IMR-90 (cell line): Measurements from ENCODE around the gene NBEAL1. TPM values are rescaled to one million over a fixed set of nuclear protein-coding genes. Genes with fewer than 3 reads are reported as not detected.

Experiments
- ATAC-seq: fragments of 200-7000 bp; cut with Tn5 transposase; 2 replicates; pipeline ENCODE4 v1.9.1; 2020; ENCODE audit warnings: low read depth, mild to moderate bottlenecking, moderate library complexity
- BruUV-seq: library from RNA; stranded (reverse); fragments of 400-500 nt; replicated peaks from 2 replicates; lab custom pipeline; 2021; lab: Mats Ljungman, UMichigan
- CTCF ChIA-PET: fragments of 300-600 bp; formaldehyde crosslinking; extraction: SDS; loops from one replicate; lab custom pipeline; 2021; ENCODE audit warnings: antibody characterized with exemption; lab: Yijun Ruan, JAX
- POLR2A ChIA-PET: fragments of 300-600 bp; sonication (Branson Sonifier 250); formaldehyde crosslinking; loops from one replicate; lab custom pipeline; 2022; ENCODE audit warnings: antibody characterized with exemption; ENCODE audit not compliant: unreplicated experiment; lab: Charles Lee
- DNase-seq: peaks from one replicate; pipeline ENCODE4 v3.0.0; 2013
- H2AFZ ChIP-seq: replicated peaks from 2 replicates; pipeline ENCODE3; 2013; ENCODE audit warnings: low read length, mild to moderate bottlenecking; ENCODE audit not compliant: poor library complexity
- H2AK5ac ChIP-seq: 2 replicates; pipeline ENCODE4 v1.6.1; 2013; ENCODE audit warnings: low read depth, low read length, inconsistent platforms
- H2AK9ac ChIP-seq: replicated peaks from 2 replicates; pipeline ENCODE3; 2013; ENCODE audit warnings: mild to moderate bottlenecking, low read depth, low read length, moderate library complexity; ENCODE audit not compliant: poor library complexity
- H2BK120ac ChIP-seq: 2 replicates; pipeline ENCODE4 v1.6.1; 2013; ENCODE audit warnings: low read depth, low read length, inconsistent platforms
- H2BK15ac ChIP-seq: 3 replicates; pipeline ENCODE4 v1.6.1; 2013; ENCODE audit warnings: low read depth, low read length, inconsistent platforms
- H2BK20ac ChIP-seq: 2 replicates; pipeline ENCODE4 v1.6.1; 2013; ENCODE audit warnings: low read depth, mild to moderate bottlenecking, inconsistent platforms, low read length, moderate library complexity
- H2BK5ac ChIP-seq: 2 replicates; pipeline ENCODE4 v1.6.1; 2013; ENCODE audit warnings: mild to moderate bottlenecking, low read depth, low read length, inconsistent platforms; ENCODE audit not compliant: poor library complexity, severe bottlenecking
- H3K14ac ChIP-seq: replicated peaks from 2 replicates; pipeline ENCODE4 v1.6.1; 2013; ENCODE audit warnings: low read depth, low read length, inconsistent platforms
- H3K18ac ChIP-seq: 2 replicates; pipeline ENCODE4 v1.6.1; 2013; ENCODE audit warnings: low read depth, low read length, control low read depth
- H3K23ac ChIP-seq: 2 replicates; pipeline ENCODE4 v1.6.1; 2013; ENCODE audit warnings: low read depth, low read length, inconsistent platforms
- H3K27ac ChIP-seq: 2 replicates; pipeline ENCODE4 v1.5.1; 2013; ENCODE audit warnings: mild to moderate bottlenecking, control low read depth, low read length; ENCODE audit not compliant: insufficient read depth
- H3K27me3 ChIP-seq: 2 replicates; pipeline ENCODE4 v1.6.1; 2013; ENCODE audit warnings: low read length; ENCODE audit not compliant: control insufficient read depth, insufficient read depth
- H3K36me3 ChIP-seq: 2 replicates; pipeline ENCODE4 v1.6.1; 2013; ENCODE audit warnings: low read length, mixed read lengths; ENCODE audit not compliant: control insufficient read depth, insufficient read depth
- H3K4ac ChIP-seq: 2 replicates; pipeline ENCODE4 v1.6.1; 2013; ENCODE audit warnings: low read depth, low read length, inconsistent platforms
- H3K4me1 ChIP-seq: 2 replicates; pipeline ENCODE4 v1.6.1; 2013; ENCODE audit warnings: low read length, mixed read lengths; ENCODE audit not compliant: control insufficient read depth, insufficient read depth
- H3K4me2 ChIP-seq: 2 replicates; pipeline ENCODE4 v1.6.1; 2013; ENCODE audit warnings: low read depth, mild to moderate bottlenecking, control low read depth, low read length, moderate library complexity
- H3K4me3 ChIP-seq: 2 replicates; pipeline ENCODE4 v1.5.1; 2013; ENCODE audit warnings: low read depth, mild to moderate bottlenecking, control low read depth, low read length, moderate library complexity; ENCODE audit not compliant: insufficient read depth
- H3K56ac ChIP-seq: 2 replicates; pipeline ENCODE4 v1.6.1; 2013; ENCODE audit warnings: low read length, inconsistent platforms; ENCODE audit not compliant: insufficient read depth; ENCODE audit errors: extremely low read depth
- H3K79me1 ChIP-seq, 2 experiments: 2 replicates each; pipeline ENCODE4 v1.6.1; 2013; ENCODE audit warnings: low read length in 2 of 2, inconsistent platforms in 1 of 2, low read depth in 1 of 2
- H3K9ac ChIP-seq: 2 replicates; pipeline ENCODE4 v1.6.1; 2013; ENCODE audit warnings: low read depth, low read length, control low read depth
- H3K9me1 ChIP-seq: 2 replicates; pipeline ENCODE4 v1.6.1; 2013; ENCODE audit warnings: low read length, inconsistent platforms; ENCODE audit not compliant: insufficient read depth
- H3K9me3 ChIP-seq: 2 replicates; pipeline ENCODE4 v1.6.1; 2013; ENCODE audit warnings: low read length; ENCODE audit not compliant: control insufficient read depth, insufficient read depth
- H4K20me1 ChIP-seq: 2 replicates; pipeline ENCODE4 v1.6.1; 2013; ENCODE audit warnings: low read length, inconsistent platforms; ENCODE audit not compliant: insufficient read depth
- H4K5ac ChIP-seq: 2 replicates; pipeline ENCODE4 v1.6.1; 2013; ENCODE audit warnings: mild to moderate bottlenecking, low read depth, low read length, control low read depth
- H4K8ac ChIP-seq, 2 experiments: 2 replicates each; pipeline ENCODE4 v1.6.1; 2013; ENCODE audit warnings: low read depth in 2 of 2, low read length in 2 of 2, control low read depth in 1 of 2, inconsistent platforms in 1 of 2
- H4K91ac ChIP-seq: 2 replicates; pipeline ENCODE4 v1.6.1; 2013; ENCODE audit warnings: low read depth, low read length, inconsistent platforms; ENCODE audit not compliant: insufficient read depth
- BHLHE40 ChIP-seq: fragments of 150-350 bp; IDR thresholded peaks from 2 replicates; pipeline ENCODE4 v1.6.1; 2016; ENCODE audit warnings: mild to moderate bottlenecking, low read depth, low read length
- CEBPB ChIP-seq: IDR thresholded peaks from 2 replicates; pipeline ENCODE4 v1.6.1; 2012; ENCODE audit warnings: low read depth, low read length, improper control_type of control experiment
- FOS ChIP-seq: fragments of 150-350 bp; IDR thresholded peaks from 2 replicates; pipeline ENCODE4 v1.6.1; 2016; ENCODE audit warnings: low read depth, low read length
- MAFK ChIP-seq: IDR thresholded peaks from 2 replicates; pipeline ENCODE4 v1.6.1; 2012; ENCODE audit warnings: low read depth, low read length, improper control_type of control experiment
- MAZ ChIP-seq: IDR thresholded peaks from 2 replicates; pipeline ENCODE4 v1.6.1; 2012; ENCODE audit warnings: low read depth, mild to moderate bottlenecking, low read length, improper control_type of control experiment, moderate library complexity, borderline replicate concordance
- NFE2L2 ChIP-seq: fragments of 150-350 bp; IDR thresholded peaks from 2 replicates; pipeline ENCODE4 v1.6.1; 2016; ENCODE audit warnings: low read depth, mild to moderate bottlenecking, low read length
- RAD21 ChIP-seq: IDR thresholded peaks from 2 replicates; pipeline ENCODE4 v1.6.1; 2012; ENCODE audit warnings: low read length, improper control_type of control experiment
- RFX5 ChIP-seq: IDR thresholded peaks from 2 replicates; pipeline ENCODE4 v1.8.0; 2012; ENCODE audit warnings: low read depth, mild to moderate bottlenecking, low read length, moderate library complexity
- SMC3 ChIP-seq: fragments of 150-350 bp; IDR thresholded peaks from 2 replicates; pipeline ENCODE4 v1.6.1; 2016; ENCODE audit warnings: low read depth, mild to moderate bottlenecking, antibody characterized with exemption, low read length, moderate library complexity
- WGBS, 2 experiments: methylation state at CpG; one replicate each; pipeline versions ENCODE4 v1.1.5 to v1.1.7; 2013; ENCODE audit warnings: missing lambda C conversion rate in 2 of 2; ENCODE audit not compliant: insufficient read length in 1 of 2; ENCODE audit errors: extremely low coverage in 2 of 2; 5-methylcytosine and 5-hydroxymethylcytosine counted together
- dilution Hi-C: fragments of 300-500 bp; cut with HindIII; formaldehyde crosslinking; loops from one replicate; pipeline ENCODE4 v1.14.3; 2018; ENCODE audit warnings: low sequenced_read_pairs; ENCODE audit not compliant: unreplicated experiment
- in situ Hi-C: fragments of 300-500 bp; cut with MboI; formaldehyde crosslinking; loops from 3 replicates; pipeline ENCODE4 v1.14.3; 2019; ENCODE audit warnings: low sequenced_read_pairs, inconsistent platforms, mixed read lengths
- intact Hi-C: fragments of 100-400 bp; cut with micrococcal nuclease; formaldehyde crosslinking; loops from 2 replicates; pipeline ENCODE4 v1.10.0; 2022
- polyA plus RNA-seq, 3 experiments: library from polyadenylated mRNA; depleted of rRNA; stranded (reverse); fragments of >200 nt; gene quantifications; 2 replicates each; pipeline ENCODE4 v1.2.3, GENCODE V29; 2012; ENCODE audit warnings: low replicate concordance in 1 of 3
- total RNA-seq: library from RNA; depleted of rRNA; stranded (reverse); fragments of >200 nt; gene quantifications from 2 replicates; pipeline ENCODE4 v1.2.3, GENCODE V29; 2012
- TF ChIP-seq, protein P1 (sequence below): fragments of 150-350 bp; IDR thresholded peaks from 2 replicates; pipeline ENCODE4 v1.6.1; 2017; ENCODE audit warnings: mild to moderate bottlenecking, antibody characterized with exemption, low read length, low read depth
- TF ChIP-seq, protein P2 (sequence below): fragments of 150-350 bp; IDR thresholded peaks from 2 replicates; pipeline ENCODE4 v1.6.1; 2016; ENCODE audit warnings: low read depth, mild to moderate bottlenecking, low read length, moderate library complexity, borderline replicate concordance

Gene NBEAL1
- total and polyA plus RNA-seq, 2 of the 4 experiments (the other 2 are of a cell fraction): 6.4 to 38.0 TPM

DNA sequence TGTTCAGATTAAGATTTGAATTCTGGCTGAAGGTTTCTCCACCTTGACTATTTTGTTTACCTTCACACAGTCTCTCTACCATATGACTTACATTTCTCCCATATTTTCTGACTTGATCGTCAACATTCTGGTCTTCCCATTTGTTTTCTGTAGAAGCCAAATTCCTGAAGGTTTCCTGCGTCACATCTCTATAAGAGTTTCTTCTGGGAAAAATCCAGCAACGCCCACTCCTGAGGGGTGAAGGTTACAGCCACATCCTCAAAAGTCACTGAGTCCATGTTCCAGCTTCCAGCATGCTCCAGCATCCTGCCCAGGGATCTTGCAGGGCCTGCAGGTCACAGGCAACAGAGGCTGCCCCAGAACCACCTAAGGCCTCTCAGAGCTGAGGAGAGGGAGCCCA, 47.5 kb downstream of the NBEAL1 start:
- peaks cover 18% of the 10 kb centered on the region for H3K36me3 ChIP-seq

More for the DNA sequence above, 47.5 kb downstream of the NBEAL1 start:
- ATAC-seq (peak; percentile 11; the same call in 1 of the 2 replicates), DNase-seq (peak; percentile 76)
- Histone ChIP-seq H2BK20ac (no peak overlapping the region), H3K4me2 (no peak overlapping the region), H3K56ac (no peak overlapping the region), H3K23ac (no peak overlapping the region), H3K4me1 (0 out of 2 replicates have a peak, but pooled peaks cover 2% of the 10 kb centered on the region), H4K5ac (no peak overlapping the region), H4K20me1 (no peaks in the 10 kb centered on the region), H3K9me1 (no peaks in the 10 kb centered on the region), H2BK120ac (no peak overlapping the region), H3K79me1 (peaks cover 7 to 16% of the 10 kb centered on the region in 2 experiments; a peak in 2 of 4 replicates), H3K27me3 (no peaks in the 10 kb centered on the region), H3K4me3 (no peak overlapping the region), H3K9ac (no peak overlapping the region), H3K4ac (no peak overlapping the region), H2BK5ac (no peak overlapping the region), H2BK15ac (no peak overlapping the region), H2AK9ac (no peak overlapping the region), H2AK5ac (no peak overlapping the region), H3K27ac (no peak overlapping the region), H2AFZ (no peak overlapping the region), H3K14ac (no peak overlapping the region), H4K8ac (no peak overlapping the region), H3K18ac (no peak overlapping the region), H4K91ac (no peak overlapping the region), H3K9me3 (no peaks in the 10 kb centered on the region)
- ChIA-PET POLR2A (no interaction called here), CTCF (no interaction called here)
- in situ Hi-C loops (no loop called here), intact Hi-C loops (no loop called here), dilution Hi-C loops (no loop called here)
- no CpG with 5 or more reads among the region's 3 CpGs for WGBS, 2 experiments
- BruUV-seq: no TSS peak
- TF ChIP-seq RFX5: no peak
- TF ChIP-seq CEBPB: no peak
- TF ChIP-seq, protein P1, sequence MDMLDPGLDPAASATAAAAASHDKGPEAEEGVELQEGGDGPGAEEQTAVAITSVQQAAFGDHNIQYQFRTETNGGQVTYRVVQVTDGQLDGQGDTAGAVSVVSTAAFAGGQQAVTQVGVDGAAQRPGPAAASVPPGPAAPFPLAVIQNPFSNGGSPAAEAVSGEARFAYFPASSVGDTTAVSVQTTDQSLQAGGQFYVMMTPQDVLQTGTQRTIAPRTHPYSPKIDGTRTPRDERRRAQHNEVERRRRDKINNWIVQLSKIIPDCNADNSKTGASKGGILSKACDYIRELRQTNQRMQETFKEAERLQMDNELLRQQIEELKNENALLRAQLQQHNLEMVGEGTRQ: no peak
- TF ChIP-seq NFE2L2: no peak
- TF ChIP-seq RAD21: no peak
- no peak for TF ChIP-seq SMC3
- TF ChIP-seq BHLHE40: no peak
- TF ChIP-seq MAFK: no peak
- TF ChIP-seq MAZ: no peak
- TF ChIP-seq, protein P2, sequence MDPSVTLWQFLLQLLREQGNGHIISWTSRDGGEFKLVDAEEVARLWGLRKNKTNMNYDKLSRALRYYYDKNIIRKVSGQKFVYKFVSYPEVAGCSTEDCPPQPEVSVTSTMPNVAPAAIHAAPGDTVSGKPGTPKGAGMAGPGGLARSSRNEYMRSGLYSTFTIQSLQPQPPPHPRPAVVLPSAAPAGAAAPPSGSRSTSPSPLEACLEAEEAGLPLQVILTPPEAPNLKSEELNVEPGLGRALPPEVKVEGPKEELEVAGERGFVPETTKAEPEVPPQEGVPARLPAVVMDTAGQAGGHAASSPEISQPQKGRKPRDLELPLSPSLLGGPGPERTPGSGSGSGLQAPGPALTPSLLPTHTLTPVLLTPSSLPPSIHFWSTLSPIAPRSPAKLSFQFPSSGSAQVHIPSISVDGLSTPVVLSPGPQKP: no peak
- no peak for TF ChIP-seq FOS
